GM12873 (cell line): ENCODE results near the gene NSMCE1.

Experiments used
- CTCF ChIP-seq: IDR thresholded peaks from 2 replicates; pipeline ENCODE4 v1.5.1; 2012; ENCODE audit warnings: low read depth, mild to moderate bottlenecking, moderate library complexity, low read length, control low read depth; ENCODE audit not compliant: insufficient read depth; ENCODE audit errors: missing control alignments

The NSMCE1 gene

GRCh38 chr16:27233731-27234130 is 34.8 kb downstream of the NSMCE1 start:
- TF ChIP-seq CTCF = no peak

- no peak for TF ChIP-seq CTCF
These were observed 35.5 kb downstream of the NSMCE1 start for GRCh38 chr16:27232901-27233625.

DNA sequence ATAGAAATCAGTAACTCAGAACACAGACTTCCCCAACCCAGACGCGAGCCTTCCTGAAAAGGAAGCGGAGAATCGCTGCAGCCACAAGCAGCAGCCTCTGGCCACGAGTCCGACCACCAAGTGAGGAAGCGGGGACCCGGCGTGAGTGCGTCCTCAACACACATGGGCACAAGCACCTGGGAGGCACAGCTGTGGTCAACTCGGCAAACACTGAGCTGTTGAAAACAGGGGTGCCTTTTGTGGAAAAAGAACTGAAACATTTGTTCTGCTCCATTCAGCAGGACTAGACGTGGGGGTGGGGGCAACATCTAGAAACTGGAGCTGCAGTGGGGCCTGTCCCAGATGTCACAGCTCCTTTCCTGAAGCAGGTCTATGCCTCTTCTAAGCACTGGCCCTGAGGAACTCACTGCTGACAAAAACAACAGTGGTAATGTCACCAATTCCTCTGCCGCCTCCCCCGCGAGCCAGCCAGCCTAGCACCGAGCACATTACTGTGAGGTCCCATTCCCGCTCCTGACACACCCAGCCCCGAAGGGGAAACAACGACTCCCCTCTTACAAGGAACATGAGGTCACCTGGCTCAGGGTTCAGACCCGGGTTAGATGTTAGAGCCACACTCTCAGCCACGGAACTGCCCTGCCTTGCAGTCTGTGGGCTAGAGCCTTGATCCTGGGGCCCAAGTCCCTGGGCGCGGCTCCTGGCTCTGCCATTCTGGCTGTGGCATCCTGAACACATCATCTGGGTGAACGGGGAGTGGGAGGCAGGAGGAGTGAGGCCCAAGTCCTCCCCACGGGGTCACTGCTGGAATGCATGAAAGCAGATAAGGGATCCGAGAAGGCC is 36.3 kb downstream of the NSMCE1 start:
- no peak for TF ChIP-seq CTCF

DNA sequence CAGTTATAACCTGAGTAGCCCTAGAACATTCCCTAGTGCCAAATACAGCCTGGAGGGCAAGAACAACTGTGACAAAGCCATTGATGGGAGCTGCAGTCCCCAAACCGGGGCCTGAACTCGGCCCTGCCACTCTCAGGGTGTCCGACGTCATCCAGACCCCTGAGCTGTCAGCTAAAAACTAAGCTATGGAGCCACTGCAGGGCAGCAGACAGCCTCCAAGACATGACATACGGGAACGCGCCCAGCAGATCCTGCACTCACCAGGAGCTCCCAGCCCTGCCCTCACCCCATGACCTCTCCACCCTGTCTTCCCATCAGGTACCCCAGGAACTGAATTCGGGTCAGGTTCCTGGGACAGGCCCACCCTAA is 36.9 kb downstream of the NSMCE1 start:
- TF ChIP-seq CTCF = no peak

DNA sequence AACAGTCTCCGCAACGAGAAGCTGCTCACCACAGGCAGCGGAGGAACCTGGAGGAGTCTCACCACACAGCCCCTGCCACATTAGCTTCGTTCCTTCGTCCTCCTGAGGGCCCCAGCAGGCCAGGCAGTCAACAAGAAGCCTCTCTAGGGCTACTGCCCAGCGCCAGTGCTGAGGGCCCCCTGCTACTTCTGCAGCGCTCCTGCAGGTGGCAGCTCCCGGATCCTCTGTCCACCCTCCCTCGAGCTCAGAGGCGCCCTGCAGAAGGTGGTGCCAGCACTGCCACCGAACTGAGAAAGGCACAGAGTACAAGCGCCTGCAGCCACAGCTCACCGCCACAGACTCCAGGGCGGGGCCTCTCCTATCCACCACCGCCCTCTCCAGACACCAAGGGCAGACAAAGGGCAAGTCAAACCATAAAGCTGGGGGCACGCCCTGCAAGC is 38.0 kb downstream of the NSMCE1 start:
- no peak for TF ChIP-seq CTCF

GRCh38 chr16:27229891-27230470 is 38.6 kb downstream of the NSMCE1 start:
- TF ChIP-seq CTCF = no peak
